Breast epithelium (tissue), 4 donors: Measurements from ENCODE around the gene C3orf85. TPM values are rescaled to one million over a fixed set of nuclear protein-coding genes. Genes with fewer than 3 reads are reported as not detected.

Experiments used
- DNase-seq, 2 donors: peaks; one replicate each; pipeline ENCODE4 v3.0.0-alpha.2; 2019; ENCODE audit warnings: low spot score in 2 of 2
- H3K27ac ChIP-seq, 2 donors: fragments of 200-600 bp; sonication (generic) in 1 of 2; one replicate each; pipeline ENCODE4 v1.5.1; 2016 to 2019; ENCODE audit warnings: mild to moderate bottlenecking in 1 of 2
- H3K27me3 ChIP-seq, 2 donors: fragments of 200-600 bp; sonication (generic) in 1 of 2; one replicate each; pipeline versions ENCODE4 v1.5.1 to v1.6.0; 2017 to 2019; ENCODE audit warnings: control low read depth in 1 of 2, mild to moderate bottlenecking in 1 of 2
- H3K36me3 ChIP-seq: fragments of 200-600 bp; one replicate; pipeline ENCODE4 v1.5.1; 2019
- H3K4me1 ChIP-seq, 2 donors: fragments of 200-600 bp; sonication (generic); one replicate each; pipeline ENCODE4 v1.5.1; 2016 to 2019; ENCODE audit warnings: control low read depth in 1 of 2
- H3K4me3 ChIP-seq, 3 donors: fragments of 200-600 bp; sonication (generic); 1 replicate in 2 of 3; 2 replicates in 1 of 3; pipeline ENCODE4 v1.5.1; 2016 to 2019; ENCODE audit warnings: mild to moderate bottlenecking in 3 of 3, moderate library complexity in 2 of 3
- H3K9me3 ChIP-seq, 2 donors: fragments of 200-600 bp; sonication (generic) in 1 of 2; one replicate each; pipeline ENCODE4 v1.5.1; 2016 to 2019; ENCODE audit warnings: control low read depth in 1 of 2
- POLR2A ChIP-seq: fragments of 450-650 bp; IDR thresholded peaks from one replicate; pipeline ENCODE4 v1.6.1; 2016; ENCODE audit warnings: antibody characterized with exemption, mild to moderate bottlenecking, moderate library complexity
- POLR2AphosphoS5 ChIP-seq, 3 donors: sonication (generic); formaldehyde crosslinking; IDR thresholded peaks; one replicate each; pipeline ENCODE4 v1.6.1; 2017; ENCODE audit warnings: antibody characterized with exemption in 3 of 3
- intact Hi-C: fragments of 100-400 bp; cut with DNase I; formaldehyde crosslinking; loops from one replicate; pipeline ENCODE4 v1.15.1; 2023; ENCODE audit warnings: low total_unique reads
- total RNA-seq, 3 donors: library from RNA; depleted of rRNA; stranded (reverse); fragments of >200 nt; gene quantifications; one replicate each; pipeline ENCODE4 v1.1.0, GENCODE V29; 2016
- TF ChIP-seq, protein P1 (sequence below), 3 donors: fragments of 450-650 bp; IDR thresholded peaks; one replicate each; pipeline ENCODE4 v1.5.1; 2016 to 2017; ENCODE audit warnings: antibody characterized with exemption in 3 of 3, mild to moderate bottlenecking in 3 of 3, moderate library complexity in 3 of 3

Gene C3orf85
- total RNA-seq, 3 donors from 2014 or later = not detected

DNA sequence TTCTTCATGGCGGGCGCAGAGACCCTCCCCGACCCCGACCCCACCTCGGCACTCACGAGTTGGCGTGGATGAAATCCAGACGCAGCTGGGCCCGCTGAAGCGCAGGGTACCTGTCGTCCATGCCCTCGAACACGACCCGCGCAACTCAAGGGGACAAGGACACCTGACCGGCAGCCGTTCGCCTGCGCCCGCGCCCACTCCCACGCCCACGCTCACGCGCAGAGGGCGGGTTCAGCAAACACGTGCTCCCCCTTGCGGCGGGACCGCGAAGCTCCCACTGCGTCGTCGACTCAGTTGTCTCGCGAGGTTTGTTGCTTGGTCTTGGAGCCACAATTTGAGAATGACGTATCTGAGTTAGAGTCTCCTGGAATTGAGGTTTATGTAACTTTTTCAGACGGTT is 18.6 kb upstream of the C3orf85 start, which contains the start of gene MORC1:
Gene MORC1, minus strand, starts transcription at position 196 of the 400 bp plus-strand sequence. Its CDS starts 75 bp downstream, at position 121.
- TF ChIP-seq, protein P1, sequence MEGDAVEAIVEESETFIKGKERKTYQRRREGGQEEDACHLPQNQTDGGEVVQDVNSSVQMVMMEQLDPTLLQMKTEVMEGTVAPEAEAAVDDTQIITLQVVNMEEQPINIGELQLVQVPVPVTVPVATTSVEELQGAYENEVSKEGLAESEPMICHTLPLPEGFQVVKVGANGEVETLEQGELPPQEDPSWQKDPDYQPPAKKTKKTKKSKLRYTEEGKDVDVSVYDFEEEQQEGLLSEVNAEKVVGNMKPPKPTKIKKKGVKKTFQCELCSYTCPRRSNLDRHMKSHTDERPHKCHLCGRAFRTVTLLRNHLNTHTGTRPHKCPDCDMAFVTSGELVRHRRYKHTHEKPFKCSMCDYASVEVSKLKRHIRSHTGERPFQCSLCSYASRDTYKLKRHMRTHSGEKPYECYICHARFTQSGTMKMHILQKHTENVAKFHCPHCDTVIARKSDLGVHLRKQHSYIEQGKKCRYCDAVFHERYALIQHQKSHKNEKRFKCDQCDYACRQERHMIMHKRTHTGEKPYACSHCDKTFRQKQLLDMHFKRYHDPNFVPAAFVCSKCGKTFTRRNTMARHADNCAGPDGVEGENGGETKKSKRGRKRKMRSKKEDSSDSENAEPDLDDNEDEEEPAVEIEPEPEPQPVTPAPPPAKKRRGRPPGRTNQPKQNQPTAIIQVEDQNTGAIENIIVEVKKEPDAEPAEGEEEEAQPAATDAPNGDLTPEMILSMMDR (IDR thresholded peaks at IDR 0.05) = no peak
- TF ChIP-seq POLR2A = no peak
- TF ChIP-seq POLR2AphosphoS5 (IDR thresholded peaks at IDR 0.05) = no peak
- intact Hi-C loops = no loop called here
- Histone ChIP-seq H3K27me3 (no peaks in the 10 kb centered on the region), H3K4me1 (no peaks in the 10 kb centered on the region), H3K4me3 (no peak within 1 kb of the TSS), H3K27ac (no peak within 1 kb of the TSS), H3K9me3 (no peaks in the 10 kb centered on the region), H3K36me3 (no peaks in the 10 kb centered on the region)
- no peak for DNase-seq

- no peak overlapping the region for H3K4me3 ChIP-seq
- TF ChIP-seq POLR2AphosphoS5 (IDR thresholded peaks at IDR 0.05) (no peak), POLR2A (no peak)
- TF ChIP-seq, protein P1 (IDR thresholded peaks at IDR 0.05) = no peak
- H3K9me3 ChIP-seq = no peaks in the 10 kb centered on the region
- no peaks in the 10 kb centered on the region for H3K36me3 ChIP-seq
- DNase-seq = no peak
- no peaks in the 10 kb centered on the region for H3K27me3 ChIP-seq
- no peak overlapping the region for H3K27ac ChIP-seq
- intact Hi-C loops = no loop called here
- no peaks in the 10 kb centered on the region for H3K4me1 ChIP-seq
These were observed 17.9 kb upstream of the C3orf85 start for GRCh38 chr3:109118584-109118983.

DNA sequence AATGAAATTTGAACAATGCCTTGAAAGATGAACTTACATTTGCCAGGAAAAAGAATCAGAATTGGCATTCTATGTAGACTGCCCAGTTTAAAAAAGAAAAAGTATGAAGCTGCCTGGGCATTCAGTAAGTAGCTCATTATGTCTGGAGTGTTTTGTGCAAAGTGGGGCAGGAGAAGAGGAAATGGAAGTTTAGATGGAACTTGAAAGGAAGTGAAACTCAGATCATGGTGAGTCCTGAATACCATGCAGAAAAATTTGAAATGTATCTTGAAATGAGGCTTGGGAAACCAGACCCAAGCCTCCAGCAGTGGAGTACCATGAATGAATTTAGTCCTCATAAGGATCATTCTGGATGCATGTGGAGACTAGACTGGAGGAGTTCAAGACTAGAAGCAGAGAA is 13.8 kb upstream of the C3orf85 start:
- H3K27ac ChIP-seq = no peak overlapping the region
- H3K4me3 ChIP-seq = no peak overlapping the region
- no peaks in the 10 kb centered on the region for H3K4me1 ChIP-seq
- H3K36me3 ChIP-seq = no peaks in the 10 kb centered on the region
- no peaks in the 10 kb centered on the region for H3K9me3 ChIP-seq
- no peaks in the 10 kb centered on the region for H3K27me3 ChIP-seq
- no peak for DNase-seq
- intact Hi-C loops = no loop called here
- TF ChIP-seq POLR2AphosphoS5 (IDR thresholded peaks at IDR 0.05) (no peak), POLR2A (no peak)
- TF ChIP-seq, protein P1 (IDR thresholded peaks at IDR 0.05) = no peak

- no peak overlapping the region for H3K4me3 ChIP-seq
- H3K27me3 ChIP-seq = no peaks in the 10 kb centered on the region
- no peaks in the 10 kb centered on the region for H3K36me3 ChIP-seq
- intact Hi-C loops = no loop called here
- H3K9me3 ChIP-seq = no peaks in the 10 kb centered on the region
- no peaks in the 10 kb centered on the region for H3K4me1 ChIP-seq
- no peak for DNase-seq
- no peak overlapping the region for H3K27ac ChIP-seq
- no peak for TF ChIP-seq POLR2A
- TF ChIP-seq POLR2AphosphoS5 (IDR thresholded peaks at IDR 0.05) = no peak
- TF ChIP-seq, protein P1 (IDR thresholded peaks at IDR 0.05) = no peak
These were observed 10.6 kb upstream of the C3orf85 start for GRCh38 chr3:109125902-109126301.

- Histone ChIP-seq H3K27me3 (no peaks in the 10 kb centered on the region), H3K36me3 (no peaks in the 10 kb centered on the region), H3K9me3 (no peaks in the 10 kb centered on the region), H3K4me3 (no peak overlapping the region), H3K4me1 (no peaks in the 10 kb centered on the region), H3K27ac (no peak overlapping the region)
- intact Hi-C loops = no loop called here
- no peak for TF ChIP-seq POLR2AphosphoS5 (IDR thresholded peaks at IDR 0.05)
- DNase-seq = no peak
These were observed 9.0 kb upstream of the C3orf85 start for GRCh38 chr3:109127553-109127952.

GRCh38 chr3:109131276-109131675 is 5.2 kb upstream of the C3orf85 start:
- Histone ChIP-seq H3K36me3 (no peaks in the 10 kb centered on the region), H3K4me1 (no peaks in the 10 kb centered on the region), H3K27me3 (no peaks in the 10 kb centered on the region), H3K27ac (no peak overlapping the region), H3K9me3 (no peaks in the 10 kb centered on the region), H3K4me3 (no peak overlapping the region)
- DNase-seq = no peak
- intact Hi-C loops = no loop called here
- TF ChIP-seq POLR2A (no peak), POLR2AphosphoS5 (IDR thresholded peaks at IDR 0.05) (no peak)
- TF ChIP-seq, protein P1 (IDR thresholded peaks at IDR 0.05) = no peak
